ENCODE data around the gene PFKFB3. TPM values are rescaled to one million over a fixed set of nuclear protein-coding genes. Genes with fewer than 3 reads are reported as not detected.
"Not testable (repeated sequence)": the region's sequence is repeated elsewhere in the genome, so short reads cannot be mapped to it uniquely, and the experiment has no call there.

Gene PFKFB3
- polyA plus RNA-seq, 1 donor, result 14.1 TPM

DNA sequence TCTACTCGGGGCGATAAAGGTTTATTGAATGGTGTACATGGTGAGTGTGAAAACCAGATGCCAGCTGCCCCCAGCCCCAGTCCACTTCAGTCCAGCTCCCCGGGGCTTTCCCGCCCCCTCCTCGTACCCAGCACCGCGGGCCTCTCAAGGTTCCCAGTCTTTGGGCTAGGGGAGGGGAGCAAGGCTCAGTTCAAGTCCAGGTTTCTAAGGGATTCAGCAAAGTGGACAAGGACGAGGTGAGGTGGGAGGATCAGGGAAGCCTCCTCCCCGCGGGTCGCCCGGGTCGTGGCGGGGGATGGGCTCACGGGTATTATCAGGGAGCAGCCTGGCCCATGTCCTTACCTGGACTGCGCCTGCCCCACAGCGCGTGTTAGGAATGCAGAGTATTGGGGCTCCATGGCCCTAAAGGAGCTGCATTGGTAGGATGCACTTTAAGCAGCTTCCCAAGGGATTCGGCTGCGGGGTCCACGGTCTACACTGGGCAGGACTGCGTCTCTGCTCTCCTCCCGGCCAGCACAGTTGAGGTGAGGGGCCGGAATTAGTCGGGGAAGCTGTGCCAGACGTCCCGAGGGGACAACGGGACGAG is 541 bp upstream of the PFKFB3 start:
- DNase-seq (ENCODE audit: low read depth), result no peak

DNA sequence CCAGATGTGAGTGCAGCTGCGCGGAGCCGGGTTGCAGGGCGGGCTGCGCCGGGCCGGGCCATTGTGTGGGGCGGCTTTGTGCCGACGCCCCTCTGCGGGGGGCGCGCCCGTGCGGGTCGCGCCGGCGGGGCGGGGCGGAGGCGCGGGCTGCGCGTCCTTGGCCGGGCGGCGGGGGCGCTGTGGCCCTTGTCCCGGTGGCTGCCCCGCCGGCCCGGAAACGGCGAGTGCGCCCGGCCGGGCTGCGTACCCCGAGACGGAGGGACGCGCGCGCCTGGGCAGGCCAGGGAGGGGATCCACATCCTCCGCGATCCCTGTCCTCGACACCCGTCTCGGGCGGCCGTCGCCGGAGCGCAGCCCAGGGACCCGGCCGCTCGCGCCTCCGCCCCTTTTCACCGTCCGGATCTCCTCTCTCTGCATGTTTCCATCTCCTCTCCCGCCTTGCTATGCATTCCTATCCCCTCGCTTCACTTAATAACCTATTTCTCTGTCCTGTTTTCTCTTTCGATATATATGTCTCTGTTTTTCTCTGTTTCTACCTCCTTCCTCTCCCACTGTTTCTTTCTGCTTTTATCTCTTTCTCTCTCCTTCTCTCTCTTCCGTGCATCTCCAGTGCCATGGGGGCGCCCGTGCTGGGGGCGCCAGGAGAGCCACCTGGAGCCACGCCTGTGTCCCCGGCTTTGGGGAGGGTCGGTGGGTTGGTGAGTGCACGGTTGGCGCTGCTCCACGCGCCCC is 765 bp downstream of the PFKFB3 start:
- no peak for DNase-seq (ENCODE audit: low read depth)

DNA sequence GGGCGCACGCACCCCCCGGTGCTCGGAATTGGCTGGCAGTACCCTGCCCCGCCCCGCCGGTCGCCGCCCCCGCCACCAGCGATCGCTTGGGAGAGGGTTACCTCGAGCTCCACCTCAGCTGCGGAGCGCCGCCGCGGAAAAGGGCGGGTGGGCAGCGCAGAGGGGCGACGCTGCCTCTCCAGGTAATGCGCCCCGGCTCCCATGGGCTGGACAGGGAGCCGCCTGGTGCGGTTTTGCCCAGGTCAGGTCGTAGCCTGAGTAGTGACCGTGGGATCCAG is 1.3 kb downstream of the PFKFB3 start:
- DNase-seq (ENCODE audit: low read depth), result no peak

GRCh38 chr10:6204341-6205191 is 1.8 kb downstream of the PFKFB3 start:
- no peak for DNase-seq (ENCODE audit: low read depth)

DNA sequence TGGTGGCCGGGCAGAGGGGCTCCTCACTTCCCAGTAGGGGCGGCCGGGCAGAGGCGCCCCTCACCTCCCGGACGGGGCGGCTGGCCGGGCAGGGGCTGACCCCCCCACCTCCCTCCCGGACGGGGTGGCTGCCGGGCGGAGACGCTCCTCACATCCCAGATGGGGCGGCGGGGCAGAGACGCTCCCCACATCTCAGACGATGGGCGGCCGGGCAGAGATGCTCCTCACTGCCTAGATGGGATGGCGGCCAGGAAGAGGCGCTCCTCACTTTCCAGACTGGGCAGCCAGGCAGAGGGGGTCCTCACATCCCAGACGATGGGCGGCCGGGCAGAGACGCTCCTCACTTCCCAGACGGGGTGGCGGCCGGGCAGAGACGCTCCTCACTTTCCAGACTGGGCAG is 3.8 kb downstream of the PFKFB3 start:
- DNase-seq (ENCODE audit: low read depth), result not testable (repeated sequence)

DNA sequence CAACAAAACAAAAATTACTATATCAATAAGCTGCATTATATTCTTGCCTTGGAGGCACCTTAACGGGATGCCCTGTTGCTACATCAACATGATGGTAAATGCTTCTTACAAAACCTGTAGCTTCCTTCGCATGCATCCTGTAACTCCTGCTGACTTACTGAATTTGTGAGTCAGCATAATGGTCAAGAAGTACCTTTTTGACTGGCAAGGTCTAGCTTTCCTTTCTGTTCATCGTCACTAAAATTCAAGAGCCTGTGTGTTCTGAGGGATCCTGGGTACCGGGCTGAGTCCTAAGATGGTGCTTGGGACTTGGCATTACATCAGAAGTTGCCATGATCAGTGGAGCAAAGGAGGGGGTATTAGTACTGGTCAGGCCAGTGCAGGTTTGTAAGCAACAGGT is 4.9 kb downstream of the PFKFB3 start:
- no peak for DNase-seq (ENCODE audit: low read depth)

DNA sequence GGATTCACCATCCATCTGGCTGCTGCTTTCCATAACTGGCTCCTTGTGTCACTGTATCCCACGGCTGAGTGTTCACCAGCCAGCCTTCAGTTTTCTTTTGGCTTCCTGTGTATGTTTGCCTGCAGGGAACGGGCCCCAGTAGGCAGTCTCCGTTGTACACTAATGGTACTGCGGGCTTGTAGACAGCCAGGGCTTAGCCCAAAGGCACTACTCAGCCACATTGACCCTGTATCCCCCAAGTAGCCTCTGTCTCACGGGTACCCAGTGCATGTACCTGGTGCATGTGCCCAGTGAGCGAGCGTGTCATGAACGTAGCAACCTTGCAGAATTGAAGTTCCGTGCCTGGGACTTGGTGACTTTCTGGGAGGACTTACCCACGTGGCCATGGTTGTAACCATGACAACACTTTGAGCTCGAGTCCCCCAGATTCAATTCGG is 6.1 kb downstream of the PFKFB3 start:
- no peak for DNase-seq (ENCODE audit: low read depth)

GRCh38 chr10:6211341-6211670 is 8.6 kb downstream of the PFKFB3 start:
- no peak for DNase-seq (ENCODE audit: low read depth)

DNA sequence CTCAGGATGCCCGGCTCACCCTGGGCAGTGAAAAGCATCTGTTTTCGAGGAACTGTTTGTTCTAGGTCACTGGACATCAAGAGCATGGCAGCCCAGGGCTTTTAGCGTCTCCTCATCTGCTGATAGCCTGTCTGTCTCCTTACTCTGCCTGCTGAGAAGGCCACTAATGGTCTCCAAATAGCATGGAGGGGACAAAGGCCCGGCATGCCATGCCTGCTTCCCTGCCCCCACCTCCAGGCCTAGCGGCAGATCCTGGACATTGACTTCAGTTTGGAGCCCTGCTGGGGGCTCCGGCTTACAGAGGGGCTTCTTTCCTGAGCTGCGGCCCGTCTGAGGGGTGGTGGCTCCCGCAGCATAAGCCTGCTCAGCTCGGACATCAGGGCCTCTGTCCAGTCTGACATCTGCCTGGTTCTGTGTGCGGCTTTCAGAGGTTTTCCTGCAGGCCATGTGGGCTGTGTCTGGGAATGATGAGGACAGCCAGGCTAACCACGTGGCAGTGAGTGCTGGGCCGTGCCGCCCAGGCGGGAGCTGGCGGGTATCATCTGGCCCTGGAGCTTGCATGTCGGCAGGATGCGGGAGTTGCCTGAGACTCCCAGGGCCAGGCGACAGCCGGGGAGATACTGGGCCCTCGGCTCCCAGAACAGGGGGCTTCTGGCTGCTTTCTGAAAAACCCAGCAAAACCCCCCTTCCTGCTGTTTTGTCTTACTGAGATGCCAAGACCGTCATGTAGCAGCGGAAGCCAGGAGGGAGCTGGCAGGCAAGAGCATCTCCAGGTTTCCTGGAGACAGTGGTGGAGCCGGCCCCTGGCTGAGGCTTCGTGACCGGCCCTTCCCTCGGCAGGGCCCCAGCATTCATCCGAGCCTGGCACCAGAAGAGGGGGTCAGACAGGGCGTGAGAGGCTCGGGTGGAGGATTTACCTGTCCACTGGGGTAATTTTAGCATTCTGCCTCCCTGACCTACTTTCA is 9.2 kb downstream of the PFKFB3 start:
- DNase-seq (ENCODE audit: low read depth), result no peak

DNA sequence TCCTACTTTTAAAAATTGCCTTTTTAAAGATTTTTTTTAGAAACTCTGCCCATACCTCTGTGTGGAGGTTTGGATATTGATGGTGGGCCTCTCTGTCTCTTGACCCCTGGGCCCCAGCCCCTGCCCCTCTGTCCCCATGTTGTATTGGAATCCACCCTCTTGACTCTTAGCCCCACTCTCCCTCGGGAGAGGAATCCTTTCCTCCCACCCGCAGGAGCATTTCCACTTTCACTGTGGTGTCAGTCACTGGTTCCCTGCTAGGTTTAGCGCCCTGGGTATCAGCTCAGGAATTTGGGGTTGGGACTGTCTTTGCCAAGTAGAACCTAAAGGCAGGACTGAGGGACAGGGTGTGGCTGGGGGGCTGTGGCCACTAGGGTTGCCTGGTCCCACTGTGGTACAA is 10.1 kb downstream of the PFKFB3 start:
- DNase-seq (ENCODE audit: low read depth), result no peak

DNA sequence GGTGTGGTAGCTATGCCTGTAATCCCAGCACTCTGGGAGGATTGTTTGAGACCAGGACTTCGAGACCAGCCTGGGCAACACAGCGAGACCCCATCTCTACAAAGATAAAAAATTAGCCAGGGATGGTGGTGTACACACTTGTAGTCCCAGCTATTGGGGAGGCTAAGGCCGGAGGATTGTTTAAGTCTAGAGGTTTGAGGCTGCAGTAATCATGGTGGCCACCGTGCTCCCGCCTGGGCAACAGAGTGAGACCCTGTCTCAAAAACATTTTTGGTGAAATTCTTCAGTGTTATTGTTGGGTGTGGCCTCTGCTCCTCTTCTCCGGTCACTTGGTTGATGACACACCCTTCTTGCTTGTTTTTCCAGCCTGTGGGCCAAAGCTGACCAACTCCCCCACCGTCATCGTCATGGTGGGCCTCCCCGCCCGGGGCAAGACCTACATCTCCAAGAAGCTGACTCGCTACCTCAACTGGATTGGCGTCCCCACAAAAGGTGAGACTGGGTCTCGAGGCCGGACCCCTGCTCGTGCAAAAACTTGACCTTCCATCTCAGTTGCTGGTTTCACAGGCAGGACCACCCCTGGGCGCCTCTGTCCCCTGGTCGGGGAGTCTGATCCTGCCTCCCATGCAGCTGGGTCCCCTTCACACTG is 10.6 kb downstream of the PFKFB3 start:
- DNase-seq (ENCODE audit: low read depth), result no peak

GRCh38 chr10:6213908-6214307 is 11.2 kb downstream of the PFKFB3 start:
- no peak for DNase-seq (ENCODE audit: low read depth)

- no peak for DNase-seq (ENCODE audit: low read depth)
These were observed 11.9 kb downstream of the PFKFB3 start for GRCh38 chr10:6214612-6215011.

GRCh38 chr10:6215241-6215640 is 12.5 kb downstream of the PFKFB3 start:
- no peak for DNase-seq (ENCODE audit: low read depth)

- no peak for DNase-seq (ENCODE audit: low read depth)
These were observed 13.2 kb downstream of the PFKFB3 start for GRCh38 chr10:6215683-6216484.

DNA sequence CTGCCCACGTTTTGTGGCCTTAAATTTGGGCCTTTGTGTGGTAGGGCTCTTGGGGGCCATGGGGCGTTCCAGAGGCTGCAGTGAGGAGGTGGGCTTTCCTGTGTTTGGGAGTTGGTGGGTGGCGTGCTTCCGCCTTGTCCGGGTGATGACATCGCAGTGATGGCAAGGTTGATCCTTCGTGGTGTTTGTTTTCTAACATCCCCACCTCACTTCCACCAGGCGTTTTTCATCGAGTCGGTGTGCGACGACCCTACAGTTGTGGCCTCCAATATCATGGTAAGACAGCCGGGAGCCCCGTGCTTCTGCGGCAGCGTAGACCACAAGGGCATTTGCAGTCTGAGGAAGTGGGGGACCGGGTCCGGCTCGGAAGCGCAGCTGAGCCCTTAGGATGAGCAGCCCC is 14.2 kb downstream of the PFKFB3 start:
- no peak for DNase-seq (ENCODE audit: low read depth)

DNA sequence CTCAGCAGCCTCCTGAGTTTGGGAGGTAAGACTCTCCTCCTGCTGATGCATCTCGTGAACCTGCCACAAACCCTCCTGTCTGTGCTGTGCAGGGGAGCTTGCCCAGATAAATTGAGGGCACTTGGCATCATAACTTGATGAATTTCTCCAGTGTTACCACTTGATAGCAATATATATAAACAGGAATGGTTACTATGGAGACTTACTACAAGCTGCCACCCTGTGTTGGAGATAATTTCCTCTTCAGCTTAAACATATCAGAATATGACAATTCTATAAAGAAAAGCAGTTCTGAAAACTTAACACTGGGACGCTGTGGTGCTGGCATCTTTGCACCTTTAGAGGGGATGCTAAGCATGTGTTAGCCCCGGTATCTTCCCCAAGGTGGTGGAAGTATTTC is 14.9 kb downstream of the PFKFB3 start:
- no peak for DNase-seq (ENCODE audit: low read depth)

- no peak for DNase-seq (ENCODE audit: low read depth)
These were observed 16.2 kb downstream of the PFKFB3 start for GRCh38 chr10:6218692-6219493.

DNA sequence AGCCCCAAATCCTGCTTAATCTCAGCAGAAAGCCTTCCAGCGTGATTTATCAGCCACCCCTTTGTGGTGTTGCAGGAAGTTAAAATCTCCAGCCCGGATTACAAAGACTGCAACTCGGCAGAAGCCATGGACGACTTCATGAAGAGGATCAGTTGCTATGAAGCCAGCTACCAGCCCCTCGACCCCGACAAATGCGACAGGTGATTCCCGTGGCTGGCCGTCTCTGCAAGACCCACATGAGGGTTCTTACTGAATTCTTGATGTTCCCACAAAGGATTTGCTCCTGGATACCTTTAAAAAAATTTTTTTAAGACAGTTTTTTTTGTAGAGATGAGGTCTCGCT is 16.7 kb downstream of the PFKFB3 start:
- DNase-seq (ENCODE audit: low read depth), result no peak

Data from forelimb muscle (tissue), 1 donor.